ENCODE results near the gene TANGO6. TPM values are rescaled to one million over a fixed set of nuclear protein-coding genes. Genes with fewer than 3 reads are reported as not detected.
"Not testable (repeated sequence)": the region's sequence is repeated elsewhere in the genome, so short reads cannot be mapped to it uniquely, and the experiment has no call there.

Gene TANGO6
- total RNA-seq, 1 donor, result 22.4 TPM

- no peak for TF ChIP-seq CTCF (IDR thresholded peaks at IDR 0.05; ENCODE audit: insufficient read depth, low read length)
- no peak for DNase-seq (ENCODE audit: low read depth)
- no peak overlapping the region for H3K4me3 ChIP-seq (ENCODE audit: low read depth, low read length)
These were observed 273.0 kb downstream of the TANGO6 start for GRCh38 chr16:69116256-69116875.

GRCh38 chr16:69116906-69117305 is 273.6 kb downstream of the TANGO6 start:
- no peak for TF ChIP-seq CTCF (IDR thresholded peaks at IDR 0.05; ENCODE audit: insufficient read depth, low read length)
- DNase-seq (ENCODE audit: low read depth), result peak; percentile 28
- no peak overlapping the region for H3K4me3 ChIP-seq (ENCODE audit: low read depth, low read length)

GRCh38 chr16:69118468-69118867 is 275.1 kb downstream of the TANGO6 start:
- no peak for TF ChIP-seq CTCF (IDR thresholded peaks at IDR 0.05; ENCODE audit: insufficient read depth, low read length)
- H3K4me3 ChIP-seq (ENCODE audit: low read depth, low read length), result no peak overlapping the region
- no peak for DNase-seq (ENCODE audit: low read depth)

- no peak for DNase-seq (ENCODE audit: low read depth)
- no peak overlapping the region for H3K4me3 ChIP-seq (ENCODE audit: low read depth, low read length)
- no peak for TF ChIP-seq CTCF (IDR thresholded peaks at IDR 0.05; ENCODE audit: insufficient read depth, low read length)
These were observed 275.7 kb downstream of the TANGO6 start for GRCh38 chr16:69118994-69119393.

- DNase-seq (ENCODE audit: low read depth), result no peak
- no peak overlapping the region for H3K4me3 ChIP-seq (ENCODE audit: low read depth, low read length)
- no peak for TF ChIP-seq CTCF (IDR thresholded peaks at IDR 0.05; ENCODE audit: insufficient read depth, low read length)
These were observed 276.2 kb downstream of the TANGO6 start for GRCh38 chr16:69119536-69119935.

- TF ChIP-seq CTCF (IDR thresholded peaks at IDR 0.05; ENCODE audit: insufficient read depth, low read length), result no peak
- DNase-seq (ENCODE audit: low read depth), result no peak
- H3K4me3 ChIP-seq (ENCODE audit: low read depth, low read length), result no peak overlapping the region
These were observed 276.8 kb downstream of the TANGO6 start for GRCh38 chr16:69120096-69120664.

GRCh38 chr16:69123910-69124309 is 280.6 kb downstream of the TANGO6 start:
- H3K4me3 ChIP-seq (ENCODE audit: low read depth, low read length), result no peak overlapping the region
- TF ChIP-seq CTCF (IDR thresholded peaks at IDR 0.05; ENCODE audit: insufficient read depth, low read length), result peak; percentile 54
- DNase-seq (ENCODE audit: low read depth), result peak; percentile 83

GRCh38 chr16:69124406-69124805 is 281.1 kb downstream of the TANGO6 start:
- not testable (repeated sequence) for DNase-seq (ENCODE audit: low read depth); H3K4me3 ChIP-seq (ENCODE audit: low read depth, low read length)

- DNase-seq (ENCODE audit: low read depth); H3K4me3 ChIP-seq (ENCODE audit: low read depth, low read length): not testable (repeated sequence)
These were observed 281.6 kb downstream of the TANGO6 start for GRCh38 chr16:69124961-69125360.
